GM08714 (cell line): Measurements from ENCODE around the gene ZSCAN16.
A peak's percentile ranks its signal among the peaks of the same experiment; 100 is the strongest.
"Not testable (repeated sequence)": the region's sequence is repeated elsewhere in the genome, so short reads cannot be mapped to it uniquely, and the experiment has no call there.

Source experiments
- H3K4me3 ChIP-seq: fragments of 200-500 bp; sonication (Bioruptor generic); 2 replicates; pipeline ENCODE4 v1.5.1; 2014; ENCODE audit warnings: mild to moderate bottlenecking, low read length, inconsistent platforms
- ZNF274 ChIP-seq: IDR thresholded peaks from 2 replicates; pipeline ENCODE4 v1.6.1; 2012; ENCODE audit warnings: mild to moderate bottlenecking, low read depth, low read length

Gene ZSCAN16

DNA sequence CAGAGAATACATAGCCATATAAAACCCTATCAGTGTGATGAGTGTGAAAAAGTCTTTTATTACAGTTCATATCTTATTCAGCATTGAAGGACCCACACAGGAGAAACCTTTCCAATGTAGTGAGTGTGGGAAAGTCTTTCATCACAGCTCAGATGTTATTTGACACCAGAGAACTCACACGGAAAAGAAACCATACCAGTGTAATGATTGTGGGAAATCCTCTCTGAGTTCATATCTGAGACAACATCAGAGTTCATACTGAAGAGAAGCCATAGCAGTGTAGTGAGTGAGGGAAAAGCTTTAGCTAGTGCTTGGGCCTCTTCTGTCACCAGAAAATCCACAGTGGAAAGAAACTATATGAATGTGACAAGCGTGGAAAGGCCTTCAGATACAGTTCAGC is 8.6 kb upstream of the ZSCAN16 start:
- no peak overlapping the region for H3K4me3 ChIP-seq
- TF ChIP-seq ZNF274 = no peak

DNA sequence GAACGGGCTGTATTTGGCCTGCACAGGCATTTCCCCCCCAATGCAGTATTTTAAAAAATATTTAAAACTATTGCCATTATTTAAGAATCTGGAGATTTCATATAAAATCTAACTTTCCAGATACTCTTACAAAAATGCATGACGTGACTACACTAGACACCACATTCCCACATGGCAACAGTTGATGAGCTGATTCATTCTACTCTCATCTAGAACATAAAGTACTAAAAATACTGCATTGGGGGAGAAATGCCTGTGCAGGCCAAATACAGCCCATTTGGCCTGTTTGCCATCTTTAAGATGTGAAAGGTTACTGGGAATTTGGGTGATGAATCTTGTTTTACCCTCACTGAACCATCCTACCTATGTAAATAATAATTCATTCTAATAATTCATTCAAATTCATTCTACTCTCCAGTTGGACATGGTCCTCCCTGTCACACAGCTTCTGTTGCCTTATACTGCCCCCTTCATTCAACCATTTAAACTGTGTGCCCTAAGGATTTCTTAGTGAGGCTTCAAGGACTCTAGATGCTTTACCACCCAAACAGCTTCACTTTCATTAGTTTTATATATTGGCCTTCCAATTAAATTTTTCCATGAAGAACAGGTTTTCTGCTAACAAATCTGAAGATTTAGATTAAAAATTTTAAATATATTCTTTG is 6.9 kb upstream of the ZSCAN16 start:
- H3K4me3 ChIP-seq = no peak overlapping the region
- no peak for TF ChIP-seq ZNF274

DNA sequence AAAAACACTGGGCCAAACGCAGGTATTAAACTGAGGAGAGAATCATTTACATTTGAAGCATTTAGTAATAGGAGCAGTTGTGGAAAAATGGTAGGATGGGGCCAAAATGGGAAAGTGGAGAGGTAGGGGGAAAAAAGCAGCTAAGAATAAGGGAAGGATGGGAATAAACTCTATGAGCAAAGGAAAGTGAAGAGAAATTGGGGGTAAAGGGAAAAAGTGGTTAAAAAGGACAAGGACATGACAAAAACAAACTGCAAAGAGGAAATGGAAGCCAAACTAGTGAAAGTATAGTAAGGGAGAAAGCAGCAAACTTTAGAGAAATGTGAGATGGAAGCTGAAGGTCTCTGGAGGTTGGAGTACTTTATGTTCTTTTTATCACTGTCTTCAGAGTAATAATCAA is 6.2 kb upstream of the ZSCAN16 start:
- no peak overlapping the region for H3K4me3 ChIP-seq
- no peak for TF ChIP-seq ZNF274

DNA sequence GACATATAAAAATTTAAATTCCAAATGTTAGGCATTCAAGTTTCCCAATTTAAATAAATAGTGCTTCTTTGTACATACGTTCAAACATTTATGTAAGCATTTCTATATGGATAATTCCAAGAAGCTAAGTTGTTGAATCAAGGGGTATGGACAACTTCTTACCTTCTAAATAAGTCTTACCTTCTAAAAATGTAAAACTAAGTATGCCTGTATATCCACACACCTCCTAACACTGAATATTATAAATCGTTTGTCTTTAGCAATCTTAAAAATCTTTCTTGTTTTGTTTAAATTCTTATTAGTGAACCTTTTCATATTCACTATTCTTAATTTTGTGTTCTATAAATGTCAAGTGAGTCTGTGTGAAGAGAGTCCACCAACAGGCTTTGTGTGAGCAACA is 2.5 kb upstream of the ZSCAN16 start:
- no peak for TF ChIP-seq ZNF274
- H3K4me3 ChIP-seq = no peak overlapping the region

DNA sequence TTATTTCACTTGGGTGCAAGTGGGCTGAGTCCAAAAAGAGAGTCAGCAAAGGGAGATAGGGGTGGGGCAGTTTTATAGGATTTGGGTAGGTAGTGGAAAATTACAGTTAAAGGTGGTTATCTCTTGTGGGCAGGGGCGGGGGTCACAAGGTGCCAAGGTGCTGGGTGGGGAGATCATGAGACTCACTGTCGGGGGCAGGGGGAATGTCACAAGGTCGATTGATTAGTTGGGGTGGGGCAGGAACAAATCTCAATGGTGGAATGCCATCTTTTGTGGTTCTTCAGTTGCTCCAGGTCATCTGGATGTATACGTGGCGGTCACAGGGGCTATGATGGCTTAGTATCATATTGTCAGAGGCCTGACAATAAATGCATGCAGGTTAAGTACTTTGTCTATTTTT is 2.1 kb upstream of the ZSCAN16 start:
- H3K4me3 ChIP-seq = not testable (repeated sequence)

DNA sequence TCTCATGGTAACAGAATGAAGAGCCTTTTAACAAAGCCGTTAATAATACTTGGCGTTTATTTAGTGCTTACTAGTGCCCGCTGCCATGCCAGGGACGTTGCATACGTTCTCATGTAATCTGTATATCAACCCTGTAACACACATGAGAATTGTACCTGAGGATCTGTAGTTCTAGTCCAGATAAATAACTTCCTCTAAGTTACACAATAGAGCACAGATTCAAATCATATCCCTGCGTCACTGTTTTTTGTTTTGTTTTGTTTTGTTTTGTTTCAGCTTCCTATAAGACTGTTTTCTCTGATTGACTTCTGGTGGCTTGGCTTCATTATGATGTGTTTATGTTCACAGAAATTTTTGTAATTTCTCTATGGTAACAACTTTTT is 553 bp downstream of the ZSCAN16 start:
- TF ChIP-seq ZNF274 = no peak
- H3K4me3 ChIP-seq = peak overlapping the region; percentile 79

DNA sequence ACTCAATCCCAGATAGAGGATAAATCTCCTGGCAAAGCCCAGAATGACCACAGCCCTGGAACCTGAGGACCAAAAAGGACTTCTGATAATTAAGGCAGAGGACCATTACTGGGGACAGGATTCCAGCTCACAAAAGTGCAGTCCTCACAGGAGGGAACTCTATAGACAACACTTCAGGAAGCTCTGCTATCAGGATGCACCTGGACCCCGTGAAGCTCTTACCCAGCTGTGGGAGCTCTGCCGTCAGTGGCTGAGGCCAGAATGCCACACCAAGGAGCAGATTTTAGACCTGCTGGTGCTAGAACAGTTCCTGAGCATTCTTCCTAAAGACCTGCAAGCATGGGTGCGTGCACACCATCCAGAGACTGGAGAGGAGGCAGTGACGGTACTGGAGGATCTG is 992 bp downstream of the ZSCAN16 start:
- peak overlapping the region; percentile 79; the same call in 1 of the 2 replicates for H3K4me3 ChIP-seq

DNA sequence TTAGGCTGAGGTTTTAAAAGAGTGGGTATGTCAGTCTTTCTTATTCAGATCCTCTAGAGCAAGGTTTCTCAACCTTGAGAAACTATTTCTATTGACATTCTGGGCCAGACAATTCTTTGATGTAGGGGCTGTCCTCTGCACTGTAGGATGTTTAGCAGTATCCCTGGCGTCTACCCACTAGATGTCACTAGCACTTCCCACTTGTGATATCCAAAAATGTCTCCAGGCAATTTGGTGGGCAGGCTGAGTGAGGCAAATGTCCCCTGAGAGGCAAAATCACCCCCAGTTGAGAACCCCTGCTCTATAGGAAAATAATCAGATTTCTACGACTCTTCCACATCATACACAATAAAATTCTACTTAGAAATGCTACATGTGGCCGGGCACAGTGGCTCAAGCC is 9.6 kb downstream of the ZSCAN16 start:
- H3K4me3 ChIP-seq = no peak overlapping the region
- no peak for TF ChIP-seq ZNF274

More for the DNA sequence above, 992 bp downstream of the ZSCAN16 start:
- TF ChIP-seq ZNF274 = no peak

DNA sequence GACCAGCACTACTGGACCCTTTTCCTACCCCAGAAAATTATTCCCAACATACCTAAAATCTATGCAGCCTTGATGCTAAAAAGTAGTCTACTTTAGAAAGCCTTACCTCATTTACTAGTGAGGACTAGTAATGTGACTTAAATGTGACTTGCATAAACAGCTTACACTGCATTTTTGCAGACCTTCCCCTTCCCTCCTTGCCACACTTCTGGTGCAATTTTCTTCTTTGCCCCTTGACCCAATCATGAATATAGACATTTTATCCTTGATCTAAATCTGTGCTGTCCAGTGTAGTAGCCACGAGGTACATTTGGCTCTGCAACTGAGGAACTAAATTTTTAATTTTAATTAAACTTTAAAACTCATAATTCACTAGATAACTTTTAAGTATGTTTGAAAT is 10.3 kb downstream of the ZSCAN16 start:
- no peak for TF ChIP-seq ZNF274
- no peak overlapping the region for H3K4me3 ChIP-seq

DNA sequence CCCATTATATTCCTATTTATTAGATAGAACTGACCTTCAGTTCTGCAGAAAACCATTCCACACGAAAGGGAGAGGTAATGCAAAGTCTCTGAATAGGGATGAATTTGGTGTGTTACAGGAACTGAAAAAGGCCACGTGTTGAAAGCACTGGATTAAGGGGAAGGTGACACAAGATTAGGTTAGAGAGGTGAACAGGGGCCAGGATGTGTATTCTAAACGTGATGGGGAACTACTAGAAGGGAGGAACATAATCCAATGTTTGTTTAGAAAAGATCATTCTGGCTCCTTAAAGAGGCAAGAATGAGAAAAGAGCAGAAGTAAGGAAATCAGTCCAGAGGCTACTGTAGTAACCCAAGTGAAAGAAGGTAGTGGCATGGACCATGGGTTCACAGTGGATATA is 11.0 kb downstream of the ZSCAN16 start:
- TF ChIP-seq ZNF274 = no peak
- peak overlapping the region; percentile 93; the same call in 1 of the 2 replicates for H3K4me3 ChIP-seq

DNA sequence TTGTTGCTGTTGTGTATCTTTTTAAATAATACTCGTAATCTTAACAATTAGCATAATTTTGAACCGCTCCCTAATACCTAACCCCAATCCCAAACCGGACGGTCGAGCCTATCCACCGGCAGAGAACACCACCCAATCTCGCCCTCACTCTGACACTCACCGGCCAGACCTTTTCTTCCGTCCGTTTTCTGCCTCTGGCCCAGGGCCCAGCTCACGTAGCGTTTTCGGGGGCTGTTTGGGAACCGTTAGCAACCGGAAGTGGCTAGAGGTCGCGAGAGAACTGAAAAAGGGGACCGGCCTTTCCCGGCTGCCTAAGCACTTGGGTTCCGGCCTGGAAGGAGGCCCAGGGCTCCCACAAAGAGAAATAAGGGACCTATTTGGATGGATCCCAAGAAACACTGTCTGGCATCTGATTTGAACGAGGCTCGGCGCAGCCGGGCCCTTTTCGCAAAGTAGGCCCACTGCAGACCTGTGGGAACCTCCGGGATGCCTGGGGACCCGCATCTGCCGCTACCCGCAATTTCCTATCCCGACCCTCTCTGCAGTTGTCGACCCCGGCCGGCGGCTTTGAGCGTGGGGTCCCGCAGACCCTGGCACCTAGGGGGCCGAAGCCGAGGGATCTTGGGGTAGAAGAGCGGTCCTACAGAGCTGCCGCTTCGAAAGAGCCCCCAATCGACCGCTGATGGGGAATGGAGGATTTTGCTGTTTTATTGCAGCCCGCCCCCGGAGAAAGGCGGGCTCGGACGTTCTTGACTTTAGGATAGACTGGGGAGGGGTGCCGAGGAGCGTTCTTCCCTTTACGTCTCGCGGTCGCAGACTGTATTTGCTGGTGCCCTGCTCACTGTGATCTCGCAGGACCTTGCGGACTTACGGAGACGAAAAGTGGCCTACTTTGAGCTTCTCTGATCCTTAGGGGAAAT is 12.4 kb downstream of the ZSCAN16 start:
- H3K4me3 ChIP-seq = peak overlapping the region; percentile 93
- TF ChIP-seq ZNF274 = no peak

DNA sequence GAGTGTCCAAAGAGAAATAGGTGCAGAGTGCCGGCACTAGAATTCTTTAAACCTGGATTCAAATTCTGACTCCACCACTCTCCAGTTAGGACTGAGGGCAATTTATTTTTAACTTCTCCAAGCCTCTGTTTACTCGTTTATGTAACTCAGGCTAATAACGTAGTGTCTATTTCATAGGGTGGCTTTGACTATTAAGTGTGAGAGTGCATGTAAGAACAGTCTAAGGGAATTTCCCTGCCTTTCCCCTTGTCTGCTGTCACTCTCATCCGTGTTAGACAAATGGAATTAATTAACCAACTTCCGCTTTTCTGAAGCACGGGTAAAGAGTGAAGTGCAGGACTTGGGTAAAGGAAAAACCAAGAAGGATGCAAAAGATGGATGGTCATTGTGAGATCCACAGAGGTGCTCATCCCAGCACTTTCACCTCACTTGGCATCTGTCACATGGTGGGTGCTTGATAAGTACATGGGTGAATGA is 13.1 kb downstream of the ZSCAN16 start:
- peak overlapping the region; percentile 93 for H3K4me3 ChIP-seq
- TF ChIP-seq ZNF274 = no peak

DNA sequence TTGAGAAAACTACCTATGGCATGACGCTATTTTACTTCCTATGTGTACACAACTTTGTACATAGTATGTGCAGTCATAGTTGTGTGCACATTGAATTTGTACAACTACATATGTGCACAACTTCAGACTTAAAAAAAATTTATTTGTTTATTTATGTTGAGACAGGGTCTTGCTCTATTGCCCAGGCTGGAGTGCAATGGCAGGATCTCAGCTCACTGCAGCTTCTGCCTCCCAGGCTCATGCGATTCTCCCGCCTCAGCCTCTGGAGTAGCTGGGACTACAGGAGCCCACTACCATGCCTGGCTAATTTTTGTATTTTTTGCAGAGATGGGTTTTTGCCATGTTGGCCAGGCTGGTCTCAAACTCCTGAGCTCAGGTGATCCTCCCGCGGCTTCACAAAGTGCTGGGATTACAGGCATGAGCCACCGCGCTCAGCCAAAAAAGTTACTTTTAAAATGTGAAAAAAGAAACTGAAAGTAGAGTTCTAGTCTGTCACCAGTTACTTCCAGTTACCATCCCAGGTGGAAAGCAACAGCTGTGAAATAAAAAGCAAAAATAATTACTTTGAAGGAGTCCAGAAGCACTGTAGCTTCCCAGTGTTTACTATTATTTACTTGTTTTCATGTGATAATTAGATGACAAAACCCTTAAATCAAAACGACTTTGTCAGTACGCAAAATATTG is 15.6 kb downstream of the ZSCAN16 start:
- no peak overlapping the region; the same call in 1 of the 2 replicates for H3K4me3 ChIP-seq
- no peak for TF ChIP-seq ZNF274

DNA sequence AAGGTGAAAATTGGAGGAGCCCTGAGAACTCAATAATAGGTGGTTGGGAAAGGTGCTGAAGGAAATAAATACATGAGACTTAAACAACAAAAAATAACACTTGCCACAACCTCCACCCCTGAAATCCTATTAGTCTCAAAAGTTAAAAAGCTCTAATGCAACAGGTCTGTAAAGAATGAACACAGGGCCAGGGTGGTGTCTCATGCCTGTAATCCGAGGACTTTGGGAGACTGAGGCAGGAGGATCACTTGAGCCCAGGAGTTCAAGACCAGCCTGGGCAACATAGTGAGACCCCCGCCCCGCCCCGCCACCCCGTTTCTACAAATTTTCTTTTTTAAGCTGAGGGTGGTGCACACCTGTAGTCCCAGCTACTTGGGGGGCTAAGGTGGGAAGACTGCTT is 16.2 kb downstream of the ZSCAN16 start:
- no peak for TF ChIP-seq ZNF274
- H3K4me3 ChIP-seq = no peak overlapping the region
